A172 (cell line): ENCODE data around the gene TMEM235. TPM values are rescaled to one million over a fixed set of nuclear protein-coding genes. Genes with fewer than 3 reads are reported as not detected.

ENCODE experiments used
- DNase-seq: peaks from one replicate; pipeline ENCODE4 v3.0.0-alpha.2; 2015; ENCODE audit warnings: low spot score
- total RNA-seq: library from RNA; depleted of rRNA; stranded (reverse); fragments of >200 nt; shearing (Covaris generic); gene quantifications from 2 replicates; pipeline ENCODE4 v1.2.3, GENCODE V29; 2014; rRNA removed

Gene TMEM235
- total RNA-seq, 1 experiment from 2014 or later: not detected

DNA sequence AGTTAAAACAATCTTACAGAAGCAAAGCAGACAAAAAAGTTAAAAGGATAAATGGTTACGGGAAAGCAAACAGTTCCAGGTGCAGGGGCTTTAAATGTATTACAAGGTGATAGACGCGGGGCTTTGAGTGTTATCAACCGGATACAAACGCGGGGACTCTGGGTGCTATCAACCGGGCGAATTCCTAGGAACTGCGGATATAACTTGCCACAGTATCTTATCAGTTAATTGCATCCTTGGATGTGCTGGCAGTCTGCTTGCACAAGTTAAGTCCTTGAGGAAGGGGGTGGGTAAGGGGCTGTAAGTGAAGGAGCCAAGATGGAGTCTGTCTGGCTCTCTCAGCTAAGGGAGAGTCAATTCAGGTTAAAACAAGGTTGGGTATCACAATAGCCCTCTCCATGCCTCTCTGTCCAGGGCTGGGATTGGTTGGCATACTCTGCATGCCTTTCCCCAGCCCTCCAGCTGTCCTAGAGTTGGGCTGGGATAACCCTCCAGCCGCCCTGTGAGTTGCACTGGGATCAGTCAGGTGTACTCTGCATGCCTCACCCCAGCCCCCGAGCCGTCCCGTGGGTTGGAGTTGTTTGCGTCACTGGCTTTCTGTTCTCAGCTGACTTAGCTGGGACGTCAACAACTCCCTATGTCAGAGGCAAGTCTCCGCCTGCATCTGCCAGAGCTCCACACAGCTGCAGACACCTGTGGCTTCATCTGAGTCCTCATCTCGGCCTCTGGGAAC is 40.9 kb downstream of the TMEM235 start:
- peak; percentile 68 for DNase-seq

DNA sequence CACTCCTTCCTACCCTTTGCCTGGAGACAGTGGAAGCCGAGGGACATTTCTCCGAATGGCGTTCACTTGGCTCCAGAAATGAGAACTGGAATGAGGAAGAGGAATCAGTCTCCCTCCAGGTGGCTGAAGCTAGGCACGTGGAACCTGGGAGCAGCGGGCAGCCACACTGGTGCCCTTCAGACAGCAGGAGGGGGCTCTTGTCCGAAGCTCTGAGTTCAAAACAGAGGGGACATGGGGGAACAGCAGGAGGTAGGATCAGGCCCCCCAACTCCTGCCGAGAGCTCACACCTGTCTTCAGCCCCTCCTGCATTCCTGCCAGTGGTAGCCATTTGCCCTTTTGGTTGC is 41.5 kb downstream of the TMEM235 start:
- DNase-seq: no peak

DNA sequence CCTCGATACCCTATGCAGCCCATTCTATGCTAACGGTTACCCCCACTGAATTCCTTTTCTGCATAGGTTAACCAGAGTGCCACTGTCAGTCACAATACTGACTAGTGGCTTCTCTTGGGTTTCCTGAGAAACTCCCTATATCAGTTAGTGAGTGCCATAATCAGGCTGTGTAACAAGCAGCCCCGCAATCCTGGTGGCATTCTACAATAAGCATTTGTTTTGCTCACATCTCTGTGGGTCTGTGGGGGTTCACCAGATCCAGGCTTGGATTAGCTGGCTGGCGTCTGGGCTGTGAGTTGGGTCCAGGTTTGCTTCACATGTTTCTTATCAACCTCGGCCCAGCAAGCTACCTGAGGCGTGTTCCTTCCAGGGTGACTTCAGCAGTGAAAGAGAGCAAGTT is 42.4 kb downstream of the TMEM235 start:
- no peak for DNase-seq

- DNase-seq: no peak
These were observed 43.9 kb downstream of the TMEM235 start for GRCh38 chr17:78275355-78275754.

- no peak for DNase-seq
These were observed 44.9 kb downstream of the TMEM235 start for GRCh38 chr17:78276098-78276887.

GRCh38 chr17:78278139-78278741 is 46.8 kb downstream of the TMEM235 start:
- no peak for DNase-seq

- no peak for DNase-seq
These were observed 48.0 kb downstream of the TMEM235 start for GRCh38 chr17:78279360-78279990.

GRCh38 chr17:78281249-78281845 is 49.9 kb downstream of the TMEM235 start:
- DNase-seq: no peak

DNA sequence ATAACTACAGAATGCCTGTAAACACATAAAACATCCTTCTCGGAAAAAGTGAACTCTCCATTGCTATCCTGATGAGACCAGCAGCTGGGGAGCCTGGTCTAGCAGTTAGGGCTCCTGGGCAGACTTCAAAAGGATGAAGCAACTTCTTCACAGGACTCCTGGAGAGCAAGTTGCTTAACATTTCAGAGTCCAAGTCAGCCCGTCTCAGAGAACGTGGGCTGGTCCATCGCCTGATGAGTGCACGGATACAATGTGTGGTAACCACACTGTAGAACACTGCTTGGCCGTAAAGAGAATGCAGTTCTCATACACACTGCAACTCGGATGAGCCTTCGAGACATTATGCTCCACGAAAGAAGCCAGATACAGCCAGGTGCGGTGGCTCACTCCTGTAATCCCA is 52.7 kb downstream of the TMEM235 start:
- DNase-seq: no peak

- DNase-seq: no peak
These were observed 57.6 kb downstream of the TMEM235 start for GRCh38 chr17:78289004-78289403.

DNA sequence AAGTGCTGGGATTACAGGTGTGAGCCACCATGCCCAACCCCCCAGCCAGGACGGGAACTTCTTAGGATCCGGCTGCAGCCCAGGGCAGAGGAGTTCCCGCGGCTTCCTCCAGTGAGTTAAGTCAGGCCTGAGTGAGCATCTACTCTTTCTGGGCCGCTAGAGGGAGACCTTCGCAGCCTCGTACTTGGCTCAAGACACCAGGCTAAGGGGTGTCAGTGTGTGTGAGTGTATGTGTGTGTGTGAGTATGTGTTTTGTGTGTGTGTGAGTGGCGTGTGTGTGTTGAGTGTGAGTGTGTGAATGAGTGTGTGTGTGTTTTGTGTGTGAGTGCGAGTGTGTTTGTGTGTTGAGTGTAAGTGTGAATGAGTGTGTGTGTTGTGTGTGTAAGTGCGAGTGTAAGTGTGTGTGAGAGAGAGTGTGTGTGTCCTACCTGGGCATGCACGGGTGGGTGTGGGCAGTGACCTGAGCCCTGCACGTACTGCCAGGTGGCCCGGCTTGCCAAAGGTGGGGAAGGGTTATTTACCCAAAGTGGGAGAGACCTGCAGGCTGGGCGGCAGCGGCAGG is 58.5 kb downstream of the TMEM235 start:
- peak; percentile 87 for DNase-seq

Other genes with a start within 250 kb of the TMEM235 start
- 15.9 and 34.5 TPM in 2 replicates for gene TMC6, start 102.9 kb upstream of the TMEM235 start, total RNA-seq
- 0.02 and 0.05 TPM in 2 replicates for gene TMC8, start 100.9 kb upstream of the TMEM235 start, total RNA-seq
- not detected in 2 replicates for gene C17orf99, start 85.2 kb upstream of the TMEM235 start, total RNA-seq
- gene SYNGR2, start 63.0 kb upstream of the TMEM235 start, total RNA-seq: 60.3 and 70.8 TPM in 2 replicates
- gene TK1, start 44.6 kb upstream of the TMEM235 start, total RNA-seq: 152 and 239 TPM in 2 replicates
- 15.6 and 18.4 TPM in 2 replicates for gene AFMID, start 44.3 kb upstream of the TMEM235 start, total RNA-seq
- 174 and 237 TPM in 2 replicates for gene BIRC5, start 17.4 kb upstream of the TMEM235 start, total RNA-seq
- 51.0 and 60.2 TPM in 2 replicates for gene SOCS3, start 128.4 kb downstream of the TMEM235 start, total RNA-seq
- gene PGS1, start 147.0 kb downstream of the TMEM235 start, total RNA-seq: 25.6 and 40.1 TPM in 2 replicates